Cardiac fibroblast (primary cell): ENCODE data around the gene NES.

ENCODE experiments used
- DNase-seq, 2 donors: peaks; one replicate each; pipeline versions ENCODE4 v3.0.0 to v3.0.0-alpha.2; 2010; ENCODE audit warnings: low read depth in 2 of 2
- H3K4me3 ChIP-seq, 2 donors: replicated peaks in 1 of 2; 1 replicate in 1 of 2; 2 replicates in 1 of 2; pipeline ENCODE4 v1.5.1; 2011; ENCODE audit warnings: low read depth in 2 of 2, low read length in 2 of 2, mild to moderate bottlenecking in 2 of 2, moderate library complexity in 1 of 2
- CTCF ChIP-seq: IDR thresholded peaks from one replicate; pipeline ENCODE4 v1.5.1; 2011; ENCODE audit warnings: low read depth, mild to moderate bottlenecking, low read length, inconsistent platforms

NES gene

GRCh38 chr1:156708218-156708661, 31.0 kb upstream of the NES start:
- H3K4me3 ChIP-seq, result no peak overlapping the region
- no peak for DNase-seq

GRCh38 chr1:156707417-156708217, 30.4 kb upstream of the NES start:
- no peak for TF ChIP-seq CTCF
- H3K4me3 ChIP-seq, result no peak overlapping the region
- peak in 1 of 2 donors; percentile 58 for DNase-seq

More at GRCh38 chr1:156708218-156708661, 31.0 kb upstream of the NES start:
- TF ChIP-seq CTCF, result no peak

GRCh38 chr1:156706657-156707416, 29.6 kb upstream of the NES start:
- peak in 1 of 2 donors; percentile 68 for DNase-seq
- peak overlapping the region; percentile 10 to 19 for H3K4me3 ChIP-seq

GRCh38 chr1:156705918-156706656, 28.9 kb upstream of the NES start:
- TF ChIP-seq CTCF, result peak; percentile 83
- peak overlapping the region; percentile 36 to 42 for H3K4me3 ChIP-seq
- peak; percentile 40 to 59 for DNase-seq

More at GRCh38 chr1:156706657-156707416, 29.6 kb upstream of the NES start:
- TF ChIP-seq CTCF, result no peak

- no peak for TF ChIP-seq CTCF
- no peak for DNase-seq
These were observed 28.2 kb upstream of the NES start, which contains the start of gene CRABP2 for GRCh38 chr1:156705321-156705917. Gene CRABP2, minus strand, starts transcription at chr1:156705583. Its CDS starts 137 bp downstream, at chr1:156705446.

GRCh38 chr1:156704930-156705320, 27.7 kb upstream of the NES start:
- TF ChIP-seq CTCF, result no peak
- peak overlapping the region; percentile 21 to 42 for H3K4me3 ChIP-seq
- peak; percentile 64 to 67 for DNase-seq

More at GRCh38 chr1:156705321-156705917, 28.2 kb upstream of the NES start, which contains the start of gene CRABP2:
- peak within 1 kb of the TSS; percentile 36 to 42 for H3K4me3 ChIP-seq
